SJSA1 (cell line): ENCODE data around the gene ANKRD24. TPM values are rescaled to one million over a fixed set of nuclear protein-coding genes. Genes with fewer than 3 reads are reported as not detected.
"Not testable (repeated sequence)": the region's sequence is repeated elsewhere in the genome, so short reads cannot be mapped to it uniquely, and the experiment has no call there.

Experiments used
- DNase-seq, 2 experiments: peaks; one replicate each; pipeline ENCODE4 v3.0.0-alpha.2; 2015 to 2020; ENCODE audit warnings: low spot score in 2 of 2, low read depth in 1 of 2
- H3K27ac ChIP-seq: fragments of 250-450 bp; sonication (Bioruptor Pico); 2 replicates; pipeline ENCODE4 v1.5.1; 2020; ENCODE audit warnings: mild to moderate bottlenecking, moderate library complexity
- H3K27me3 ChIP-seq: fragments of 250-450 bp; sonication (Bioruptor Pico); replicated peaks from 2 replicates; pipeline ENCODE4 v1.5.1; 2020; ENCODE audit warnings: mild to moderate bottlenecking, moderate library complexity
- H3K36me3 ChIP-seq: fragments of 250-450 bp; sonication (Bioruptor Pico); 2 replicates; pipeline ENCODE4 v1.5.1; 2020; ENCODE audit warnings: mild to moderate bottlenecking
- H3K4me1 ChIP-seq: fragments of 250-450 bp; sonication (Bioruptor Pico); replicated peaks from 2 replicates; pipeline ENCODE4 v1.6.1; 2021; ENCODE audit warnings: mild to moderate bottlenecking
- H3K4me3 ChIP-seq: fragments of 250-450 bp; sonication (Bioruptor Pico); 2 replicates; pipeline ENCODE4 v1.5.1; 2020; ENCODE audit warnings: mild to moderate bottlenecking
- H3K9me3 ChIP-seq: fragments of 250-450 bp; sonication (Bioruptor Pico); replicated peaks from 2 replicates; pipeline ENCODE4 v1.5.1; 2020; ENCODE audit warnings: mild to moderate bottlenecking
- total RNA-seq: library from RNA; depleted of rRNA; stranded (reverse); fragments of >200 nt; shearing (Covaris generic); gene quantifications from 2 replicates; pipeline ENCODE4 v1.2.3, GENCODE V29; 2014; rRNA removed

The ANKRD24 gene
- total RNA-seq, 1 experiment from 2014 or later: 0.05 TPM

DNA sequence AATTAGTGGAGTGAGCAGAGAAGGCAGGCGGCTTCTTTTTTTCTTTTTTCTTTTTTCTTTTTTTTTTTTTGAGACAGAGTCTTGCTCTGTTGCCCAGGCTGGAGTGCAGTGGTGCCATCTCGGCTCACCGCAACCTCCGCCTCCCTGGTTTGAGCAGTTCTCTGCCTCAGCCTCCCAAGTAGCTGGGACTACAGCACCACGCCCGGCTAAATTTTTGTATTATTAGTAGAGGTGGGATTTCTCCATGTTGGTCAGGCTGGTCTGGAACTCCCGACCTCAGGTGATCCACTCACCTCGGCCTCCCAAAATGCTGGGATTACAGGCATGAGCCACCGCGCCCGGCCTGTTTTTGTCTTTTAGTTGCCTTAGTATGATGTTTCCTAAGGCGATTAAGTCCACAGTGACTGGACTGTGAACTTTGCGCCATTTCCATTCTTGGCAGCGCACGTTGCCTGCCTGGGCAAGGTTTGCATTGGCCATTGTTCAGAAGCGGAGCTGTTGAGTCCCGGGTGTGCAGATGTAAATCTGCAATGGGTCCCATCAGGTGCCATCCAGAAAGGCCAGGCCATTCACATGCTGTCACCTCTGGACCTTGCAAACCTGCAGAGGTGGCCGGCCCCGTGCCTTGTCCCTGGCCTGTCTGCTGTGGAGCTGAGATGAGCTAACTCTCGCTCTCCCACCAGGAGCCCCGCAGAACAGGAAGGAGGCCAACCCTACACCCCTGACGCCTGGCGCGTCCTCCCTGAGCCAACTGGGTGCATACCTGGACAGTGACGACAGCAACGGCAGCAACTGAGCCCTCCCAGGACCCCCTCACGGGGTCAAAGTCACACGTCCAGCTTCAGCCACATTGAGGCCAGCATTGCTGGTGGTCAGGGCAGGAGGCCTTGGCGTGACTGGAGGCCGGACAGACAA lies 85.7 kb downstream of the ANKRD24 start:
- H3K27ac ChIP-seq: no peak overlapping the region
- H3K4me3 ChIP-seq: no peak overlapping the region
- H3K27me3 ChIP-seq: no peaks in the 10 kb centered on the region
- no peak for DNase-seq
- no peaks in the 10 kb centered on the region for H3K9me3 ChIP-seq
- no peaks in the 10 kb centered on the region for H3K4me1 ChIP-seq
- peaks cover 21% of the 10 kb centered on the region for H3K36me3 ChIP-seq

DNA sequence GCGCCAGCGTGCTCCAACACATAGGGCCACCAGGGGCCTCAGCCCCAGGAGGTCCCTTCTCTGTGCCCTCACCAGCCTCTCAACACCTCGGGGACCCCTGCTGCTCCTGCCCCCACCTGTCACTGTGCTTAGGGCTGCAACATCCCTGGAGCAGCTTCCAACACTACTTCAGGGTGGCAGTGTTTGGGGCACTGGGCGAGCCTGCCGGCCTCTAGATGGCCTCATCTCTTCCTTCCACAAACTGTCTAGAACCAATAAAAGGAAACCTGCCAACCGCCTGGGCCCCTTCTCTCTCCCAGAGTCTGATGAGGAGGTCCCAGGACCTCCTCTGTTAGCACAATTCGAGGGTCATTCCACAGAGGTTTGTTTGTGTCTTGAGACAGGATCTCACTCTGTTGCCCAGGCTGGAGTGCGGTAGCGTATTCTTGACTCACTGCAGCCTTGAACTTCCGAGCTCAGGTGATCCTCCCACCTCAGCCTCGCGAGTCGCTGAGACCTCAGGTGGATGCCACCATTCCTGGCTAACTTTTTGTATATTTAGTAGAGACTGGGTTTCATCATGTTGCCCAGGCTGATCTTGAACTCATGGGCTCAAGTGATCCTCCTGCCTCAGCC lies 86.4 kb downstream of the ANKRD24 start:
- no peak for DNase-seq
- Histone ChIP-seq H3K4me1 (no peaks in the 10 kb centered on the region), H3K9me3 (no peaks in the 10 kb centered on the region), H3K27ac (no peak overlapping the region), H3K4me3 (no peak overlapping the region), H3K36me3 (peaks cover 19% of the 10 kb centered on the region), H3K27me3 (no peaks in the 10 kb centered on the region)

DNA sequence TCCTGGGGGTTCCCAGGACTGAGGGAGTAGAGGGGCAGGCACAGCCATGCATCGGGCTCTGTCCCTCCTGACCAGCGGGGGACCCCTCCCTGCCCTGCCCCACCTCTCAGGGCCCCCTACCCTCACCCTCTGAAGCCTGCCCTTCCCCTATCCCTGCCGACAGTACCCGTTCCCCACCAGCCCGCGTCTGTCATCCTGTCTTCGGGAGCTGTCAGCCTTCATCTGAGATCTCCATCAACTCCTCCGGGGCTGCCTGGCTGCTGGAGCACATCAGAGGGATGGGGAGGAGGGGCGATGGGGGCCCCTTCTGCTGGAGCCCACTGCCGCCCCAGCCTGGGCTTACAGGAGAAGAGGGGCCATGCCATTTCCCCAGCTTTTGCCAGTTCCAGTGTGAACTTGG lies 90.4 kb downstream of the ANKRD24 start:
- Histone ChIP-seq H3K4me1 (no peaks in the 10 kb centered on the region), H3K27me3 (peaks cover 10% of the 10 kb centered on the region), H3K4me3 (no peak overlapping the region), H3K9me3 (no peaks in the 10 kb centered on the region), H3K27ac (no peak overlapping the region), H3K36me3 (peaks cover 12% of the 10 kb centered on the region)
- DNase-seq: no peak

DNA sequence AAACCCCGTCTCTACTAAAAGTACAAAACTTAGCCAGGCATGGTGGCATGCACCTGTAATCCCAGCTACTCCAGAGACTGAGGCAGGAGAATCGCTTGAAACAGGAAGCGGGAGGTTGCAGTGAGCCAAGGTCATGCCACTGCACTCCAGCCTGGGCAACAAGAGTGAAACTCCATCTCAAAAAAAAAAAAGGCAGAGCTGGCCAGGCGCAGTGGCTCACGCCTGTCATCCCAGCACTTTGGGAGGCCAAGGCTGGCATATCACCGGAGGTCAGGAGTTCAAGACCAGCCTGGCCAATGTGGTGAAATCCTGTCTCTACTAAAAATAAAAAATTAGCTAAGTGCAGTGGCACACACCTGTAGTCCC lies 91.8 kb downstream of the ANKRD24 start:
- not testable (repeated sequence) for H3K4me1 ChIP-seq, H3K9me3 ChIP-seq, H3K27ac ChIP-seq, H3K4me3 ChIP-seq, DNase-seq, H3K36me3 ChIP-seq
- H3K27me3 ChIP-seq: peaks cover 16% of the 10 kb centered on the region

Other genes starting within 250 kb of the ANKRD24 start
- gene NMRK2, start 249.6 kb upstream of the ANKRD24 start, total RNA-seq: not detected in 2 replicates
- gene DAPK3, start 211.6 kb upstream of the ANKRD24 start, total RNA-seq: 151 and 202 TPM in 2 replicates
- gene EEF2, start 197.2 kb upstream of the ANKRD24 start, total RNA-seq: 1,069 and 1,568 TPM in 2 replicates
- gene PIAS4, start 175.0 kb upstream of the ANKRD24 start, total RNA-seq: 17.3 and 20.7 TPM in 2 replicates
- 15.9 and 20.7 TPM in 2 replicates for gene ZBTB7A, start 115.8 kb upstream of the ANKRD24 start, total RNA-seq
- gene MAP2K2, start 58.6 kb upstream of the ANKRD24 start, total RNA-seq: 182 and 188 TPM in 2 replicates
- not detected in 2 replicates for gene CREB3L3, start 29.1 kb upstream of the ANKRD24 start, total RNA-seq
- gene SIRT6, start 126 bp upstream of the ANKRD24 start, total RNA-seq: 18.4 and 25.9 TPM in 2 replicates
- gene EBI3, start 46.8 kb downstream of the ANKRD24 start, total RNA-seq: not detected in 2 replicates
- gene YJU2, start 64.4 kb downstream of the ANKRD24 start, total RNA-seq: 20.2 and 24.1 TPM in 2 replicates
- not detected in 2 replicates for gene SHD, start 96.6 kb downstream of the ANKRD24 start, total RNA-seq
- not detected in 2 replicates for gene TMIGD2, start 119.7 kb downstream of the ANKRD24 start, total RNA-seq
- 4.5 and 6.9 TPM in 2 replicates for gene FSD1, start 121.9 kb downstream of the ANKRD24 start, total RNA-seq
- 1.9 and 3.1 TPM in 2 replicates for gene STAP2, start 156.1 kb downstream of the ANKRD24 start, total RNA-seq
- gene MPND, start 160.9 kb downstream of the ANKRD24 start, total RNA-seq: 4.6 and 6.5 TPM in 2 replicates
- gene SH3GL1, start 217.9 kb downstream of the ANKRD24 start, total RNA-seq: 60.5 and 79.7 TPM in 2 replicates
- gene CHAF1A, start 220.0 kb downstream of the ANKRD24 start, total RNA-seq: 36.4 and 70.3 TPM in 2 replicates